DMS79 treated with DMSO at 0.1 percent for 48 hours (cell line): ENCODE measurements around the gene EVI2B.
"Not testable (repeated sequence)": the region's sequence is repeated elsewhere in the genome, so short reads cannot be mapped to it uniquely, and the experiment has no call there.

Experiments used
- DNase-seq: peaks from one replicate; lab custom pipeline; 2025; lab: John Stamatoyannopoulos, UW

Gene EVI2B

DNA sequence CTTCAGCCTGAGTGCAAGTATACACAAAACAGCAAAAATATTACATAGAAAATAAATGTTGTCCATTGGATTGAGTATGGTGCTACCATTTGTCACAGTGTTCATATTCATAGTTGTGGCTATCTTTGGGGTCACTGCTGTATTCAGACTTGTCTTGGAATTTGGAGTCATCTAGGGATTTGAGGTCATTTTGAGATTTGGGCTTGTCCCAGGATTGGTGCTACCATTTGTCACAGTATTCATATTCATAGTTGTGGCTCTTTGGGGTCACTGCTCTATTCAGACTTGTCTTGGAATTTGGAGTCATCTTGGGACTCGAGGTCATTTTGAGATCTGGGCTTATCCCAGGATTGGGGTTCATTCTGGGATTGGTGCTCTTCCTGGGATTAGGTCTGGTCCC is 41.6 kb downstream of the EVI2B start:
- no peak for DNase-seq

DNA sequence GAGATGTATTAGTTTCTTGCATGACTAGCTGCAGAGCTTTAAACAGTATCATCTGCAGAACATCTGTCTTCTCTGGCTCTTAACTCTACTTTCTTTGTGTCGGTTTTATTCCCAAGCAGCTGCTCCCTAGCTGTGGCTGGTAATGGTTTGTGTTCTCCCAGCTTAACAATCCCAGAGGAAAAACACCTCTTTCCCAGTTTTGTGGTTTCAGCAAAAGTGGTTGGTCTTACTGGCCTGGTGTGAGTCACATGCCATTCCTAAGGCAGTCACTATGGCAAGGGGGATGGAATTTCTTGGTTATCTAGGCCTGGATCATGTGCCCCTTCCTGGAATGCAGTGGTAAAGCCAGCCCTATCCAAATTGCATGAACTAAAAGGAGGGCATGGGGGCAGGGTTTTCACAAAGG is 44.3 kb downstream of the EVI2B start:
- DNase-seq: no peak

DNA sequence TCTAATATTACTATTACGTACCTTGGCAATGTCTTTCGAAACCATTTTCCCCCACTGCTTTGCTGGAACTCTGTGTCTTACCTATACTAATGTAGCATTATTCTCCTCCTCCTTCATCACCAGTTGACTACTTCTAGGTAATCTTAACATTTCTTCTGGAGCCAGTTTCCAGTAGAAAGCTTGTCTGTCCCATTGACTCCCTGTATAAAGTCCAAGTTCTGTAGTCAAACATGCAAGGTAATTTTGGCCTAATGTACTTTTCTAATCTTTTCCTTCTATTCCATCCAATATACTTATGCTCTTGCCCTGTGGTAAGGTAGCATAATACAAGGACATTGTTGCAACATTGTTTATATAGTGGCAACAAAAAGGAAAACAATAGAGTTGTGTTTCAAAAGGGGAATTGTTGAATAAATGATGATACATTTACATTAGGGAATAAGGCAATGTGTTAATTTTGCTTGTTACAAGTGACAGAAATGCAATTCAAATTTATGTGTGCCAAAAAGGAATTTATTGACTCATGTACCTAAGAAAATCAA is 44.7 kb downstream of the EVI2B start:
- DNase-seq: no peak

DNA sequence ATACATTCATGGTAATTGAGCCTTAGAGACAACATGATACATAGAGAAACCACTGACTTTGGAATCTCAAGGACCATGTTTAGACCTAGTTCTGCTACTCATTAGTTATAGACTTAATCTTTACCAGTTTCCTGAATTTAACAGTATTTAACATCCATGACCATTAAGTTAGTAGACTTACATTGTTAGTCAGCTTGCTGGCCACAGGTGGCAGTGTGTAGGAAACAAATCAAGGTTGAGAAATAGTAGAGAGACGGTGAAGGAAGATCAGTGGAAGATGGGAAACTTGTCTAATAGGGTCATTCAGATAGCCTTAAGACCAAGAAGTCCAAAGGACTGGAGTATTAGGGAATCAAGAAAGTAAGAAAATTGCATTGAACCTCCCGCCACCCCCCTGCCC is 47.8 kb downstream of the EVI2B start:
- DNase-seq: no peak

DNA sequence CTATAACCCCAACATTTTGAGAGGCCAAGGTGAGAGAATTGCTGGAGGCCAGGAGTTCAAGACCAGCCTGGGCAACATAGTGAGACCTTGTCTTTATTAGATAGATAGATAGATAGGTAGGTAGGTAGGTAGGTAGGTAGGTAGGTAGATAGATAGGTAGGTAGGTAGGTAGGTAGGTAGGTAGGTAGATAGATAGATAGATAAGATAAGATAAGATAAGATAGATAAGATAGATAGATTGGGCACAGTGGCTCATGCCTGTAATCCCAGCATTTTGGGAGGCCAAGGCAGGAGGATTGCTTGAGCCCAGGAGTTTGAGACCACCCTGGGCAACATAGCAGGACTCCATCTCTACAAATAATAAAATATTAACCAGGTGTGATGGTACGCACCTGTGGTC is 50.9 kb downstream of the EVI2B start:
- not testable (repeated sequence) for DNase-seq

DNA sequence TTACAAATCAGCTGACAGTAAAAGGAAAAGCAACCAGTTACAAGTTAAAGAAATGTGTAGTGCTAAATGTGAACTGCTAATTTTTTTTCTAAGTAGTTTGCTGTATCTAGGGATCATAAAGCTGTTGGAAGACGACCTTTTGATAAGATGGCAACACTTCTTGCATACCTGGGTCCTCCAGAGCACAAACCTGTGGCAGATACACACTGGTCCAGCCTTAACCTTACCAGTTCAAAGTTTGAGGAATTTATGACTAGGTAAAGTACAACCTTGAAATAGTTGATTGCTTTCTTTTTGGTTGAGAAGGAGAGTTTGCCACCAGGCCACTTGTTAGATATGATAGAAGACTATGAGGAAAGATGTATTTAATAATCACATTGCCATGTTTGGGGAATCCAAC is 52.3 kb downstream of the EVI2B start:
- DNase-seq: no peak

DNA sequence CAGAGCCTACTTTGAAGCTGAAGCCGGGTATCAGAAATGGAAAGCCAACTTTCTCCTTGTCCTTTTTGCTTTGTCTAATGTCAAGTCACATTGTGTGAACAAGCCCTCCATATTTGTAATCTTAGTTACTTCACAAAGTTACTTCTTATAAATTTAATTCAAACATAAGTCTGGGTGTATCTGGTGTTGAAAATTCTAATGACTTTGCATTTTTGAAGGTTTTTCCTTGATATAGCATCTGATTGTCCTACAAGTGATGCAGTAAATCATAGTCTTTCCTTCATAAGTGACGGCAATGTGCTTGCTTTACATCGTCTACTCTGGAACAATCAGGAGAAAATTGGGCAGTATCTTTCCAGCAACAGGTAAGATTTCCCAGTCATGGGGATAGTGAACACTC is 53.7 kb downstream of the EVI2B start:
- no peak for DNase-seq

DNA sequence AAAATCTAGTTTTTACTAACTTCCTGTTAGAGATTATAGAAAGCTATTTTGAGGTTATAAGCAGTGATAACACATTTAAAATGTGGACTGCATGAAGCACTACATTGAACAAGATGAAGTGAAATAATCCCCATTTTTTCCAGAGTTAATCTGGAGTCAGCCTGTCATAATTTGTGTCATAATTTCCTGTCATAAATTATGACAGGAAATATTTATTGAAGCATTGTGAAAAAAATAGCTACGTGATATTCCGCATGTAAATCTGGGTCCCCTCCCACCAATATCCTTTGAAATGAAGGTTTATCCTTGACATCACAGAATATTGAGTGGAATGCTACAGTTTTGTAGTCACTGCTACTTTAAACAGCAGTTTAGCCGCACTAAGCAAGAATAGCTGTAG is 56.9 kb downstream of the EVI2B start:
- DNase-seq: no peak

DNA sequence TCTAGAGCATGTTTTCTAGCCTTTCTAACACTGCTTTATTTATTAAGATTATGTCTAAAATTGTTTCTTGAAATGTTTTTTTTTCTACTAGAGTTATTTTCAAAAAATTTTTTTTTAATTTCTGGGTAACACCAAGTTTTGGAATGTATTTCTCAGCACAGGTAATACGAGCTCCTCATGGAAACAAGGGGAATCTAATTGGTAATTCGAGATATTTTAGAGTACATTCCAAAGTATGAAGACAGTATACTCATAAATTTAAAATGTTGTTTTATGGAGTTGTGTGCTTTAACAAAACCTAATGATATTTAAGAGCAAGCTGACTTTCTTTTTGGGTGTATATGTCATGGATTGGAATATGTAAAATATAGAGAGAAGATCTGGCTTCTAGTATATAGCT is 59.2 kb downstream of the EVI2B start:
- DNase-seq: no peak
